D721Med (cell line): ENCODE measurements around the gene CABLES2.

Experiments used
- DNase-seq: peaks from one replicate; pipeline ENCODE4 v3.0.0; 2011; ENCODE audit warnings: low spot score; ENCODE audit not compliant: insufficient read length
- FAIRE-seq: peaks from 2 replicates; lab custom pipeline; 2011; peaks lifted over from hg19 to GRCh38; lab: Jason Lieb, UNC
- TF ChIP-seq, protein P1 (sequence below): IDR thresholded peaks from 2 replicates; pipeline ENCODE4 v1.5.1; 2012; ENCODE audit warnings: mild to moderate bottlenecking, control low read depth; ENCODE audit not compliant: insufficient read depth; ENCODE audit errors: missing control alignments

Gene CABLES2

DNA sequence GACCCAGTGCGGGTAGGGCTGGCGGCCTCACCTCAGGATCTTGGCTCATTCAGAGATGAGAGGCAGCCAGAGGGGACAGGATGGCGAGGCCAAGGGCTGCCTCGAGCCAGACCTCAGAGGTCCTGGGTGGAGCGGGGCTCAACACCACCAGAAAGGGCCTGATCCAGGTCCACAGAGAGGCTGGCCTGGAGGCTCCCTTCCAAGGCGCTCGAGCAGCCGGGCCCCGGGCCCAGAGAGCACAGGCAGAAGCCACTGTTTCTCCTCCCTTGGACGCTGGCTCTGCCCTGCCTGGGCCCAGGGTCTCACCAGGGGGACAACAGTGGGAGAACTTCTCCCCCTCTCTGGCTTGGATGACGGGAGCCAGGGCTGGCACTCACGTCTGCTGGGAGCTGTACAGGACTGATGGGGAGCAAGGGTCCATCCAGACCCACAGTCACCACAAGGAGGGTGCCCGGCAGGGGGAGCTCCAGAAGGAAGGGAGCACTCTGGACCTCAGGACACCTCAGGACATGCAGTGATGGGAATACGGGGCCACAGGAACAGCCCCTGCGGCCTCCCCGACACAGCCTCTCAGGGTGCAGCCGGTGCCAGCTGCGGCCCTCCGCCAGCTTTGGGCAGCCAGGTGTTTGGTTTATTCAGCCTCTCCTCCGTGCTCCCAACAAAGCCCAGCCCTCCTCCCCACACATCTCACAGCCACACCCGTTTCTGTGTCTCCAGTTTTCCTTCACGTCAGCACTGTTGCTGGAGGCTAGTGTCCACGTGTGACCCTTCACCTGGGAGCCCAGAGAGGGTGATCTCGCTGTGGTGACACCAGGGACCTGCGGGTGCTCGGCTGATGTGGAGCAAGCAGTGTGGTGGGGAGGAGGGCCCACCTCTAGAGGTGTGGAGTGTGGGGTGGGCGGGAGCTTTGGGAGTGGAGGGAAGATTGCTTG, 11.5 kb downstream of the CABLES2 start:
- DNase-seq (no peak), FAIRE-seq (no peak)
- TF ChIP-seq, protein P1, sequence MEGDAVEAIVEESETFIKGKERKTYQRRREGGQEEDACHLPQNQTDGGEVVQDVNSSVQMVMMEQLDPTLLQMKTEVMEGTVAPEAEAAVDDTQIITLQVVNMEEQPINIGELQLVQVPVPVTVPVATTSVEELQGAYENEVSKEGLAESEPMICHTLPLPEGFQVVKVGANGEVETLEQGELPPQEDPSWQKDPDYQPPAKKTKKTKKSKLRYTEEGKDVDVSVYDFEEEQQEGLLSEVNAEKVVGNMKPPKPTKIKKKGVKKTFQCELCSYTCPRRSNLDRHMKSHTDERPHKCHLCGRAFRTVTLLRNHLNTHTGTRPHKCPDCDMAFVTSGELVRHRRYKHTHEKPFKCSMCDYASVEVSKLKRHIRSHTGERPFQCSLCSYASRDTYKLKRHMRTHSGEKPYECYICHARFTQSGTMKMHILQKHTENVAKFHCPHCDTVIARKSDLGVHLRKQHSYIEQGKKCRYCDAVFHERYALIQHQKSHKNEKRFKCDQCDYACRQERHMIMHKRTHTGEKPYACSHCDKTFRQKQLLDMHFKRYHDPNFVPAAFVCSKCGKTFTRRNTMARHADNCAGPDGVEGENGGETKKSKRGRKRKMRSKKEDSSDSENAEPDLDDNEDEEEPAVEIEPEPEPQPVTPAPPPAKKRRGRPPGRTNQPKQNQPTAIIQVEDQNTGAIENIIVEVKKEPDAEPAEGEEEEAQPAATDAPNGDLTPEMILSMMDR: peak; percentile 23

DNA sequence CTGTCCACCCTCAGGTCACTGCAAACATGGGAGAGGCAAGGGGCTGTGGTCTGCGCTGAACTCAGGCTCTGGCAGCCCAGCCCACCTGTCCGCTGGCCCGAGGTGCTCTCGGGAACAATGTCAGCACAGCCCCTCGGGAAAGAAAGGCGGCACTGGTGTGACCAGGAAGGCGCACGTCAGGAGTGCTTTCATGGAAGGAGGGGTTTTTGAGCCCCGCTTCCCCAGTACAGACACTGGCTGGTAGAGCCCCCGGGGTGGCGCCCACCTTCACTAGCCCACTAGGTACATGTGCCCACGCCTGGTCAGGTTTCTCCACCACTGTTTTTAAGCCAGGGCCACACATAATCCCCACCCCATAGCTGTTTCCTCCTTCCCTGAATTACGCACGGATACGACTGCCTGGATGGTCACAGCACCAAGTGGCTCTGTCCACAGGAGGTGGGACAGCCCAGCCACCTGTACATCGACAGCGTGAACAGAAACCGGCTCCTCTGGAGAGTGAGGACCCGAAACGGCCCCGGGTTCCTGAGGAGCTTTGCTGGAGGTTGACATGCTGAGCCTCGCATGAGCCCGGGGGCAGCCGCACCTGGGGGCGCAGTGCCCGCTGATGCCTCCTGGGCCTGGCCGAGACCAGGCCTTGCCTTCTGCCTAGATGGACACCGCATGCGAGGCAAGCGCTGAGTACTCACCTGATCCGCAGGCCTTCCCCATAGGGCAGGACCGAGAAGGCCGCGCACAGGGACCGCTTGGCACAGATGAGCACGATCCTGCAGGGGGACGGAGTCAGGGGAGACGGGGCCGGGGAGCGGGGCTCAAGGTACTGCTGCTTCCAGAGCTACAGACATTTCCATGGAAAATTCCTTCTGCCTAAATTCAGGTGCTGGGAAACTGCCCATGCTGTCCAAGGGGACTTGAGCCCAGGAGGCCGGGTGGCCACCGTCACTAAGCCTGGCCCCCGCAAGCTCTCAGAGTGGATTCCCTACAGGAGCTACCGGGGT, 12.5 kb downstream of the CABLES2 start:
- TF ChIP-seq, protein P1: no peak
- DNase-seq: no peak
- no peak for FAIRE-seq

DNA sequence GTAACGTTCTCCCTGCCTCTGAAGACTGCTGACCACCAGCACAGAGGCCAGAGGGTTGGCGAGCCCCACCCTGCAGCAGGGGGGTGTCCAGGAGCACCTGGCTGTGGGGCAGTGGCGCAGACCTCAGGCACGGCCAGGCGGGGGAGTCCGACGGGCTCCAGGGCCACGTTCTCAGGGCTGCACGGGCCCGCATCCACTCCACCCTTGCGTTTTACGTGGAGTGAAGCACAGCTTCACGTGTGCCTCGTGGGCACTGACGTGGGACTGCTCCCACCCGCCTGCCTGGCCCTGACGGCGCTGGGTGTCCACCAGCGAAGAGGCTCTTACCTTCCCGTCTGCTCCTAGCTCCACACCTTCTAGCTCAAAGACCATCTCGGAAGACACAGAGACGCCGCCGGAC, 13.3 kb downstream of the CABLES2 start:
- TF ChIP-seq, protein P1: no peak
- no peak for FAIRE-seq

DNA sequence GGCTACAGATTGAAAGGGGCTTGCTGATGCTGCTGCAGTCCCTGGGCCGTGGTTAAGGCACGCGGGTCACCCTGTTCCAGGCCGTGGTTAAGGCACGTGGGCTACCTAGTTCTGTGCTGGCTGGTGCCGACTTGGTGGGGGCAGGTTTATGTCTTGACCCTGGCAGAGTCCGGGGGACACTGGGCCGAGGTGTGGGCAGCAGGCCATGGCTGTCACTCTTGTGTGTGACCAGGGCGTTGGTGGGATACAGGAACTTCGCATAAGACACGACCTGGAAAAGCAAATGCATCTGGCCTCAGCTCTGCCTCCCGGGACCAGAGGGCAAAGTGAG, 13.8 kb downstream of the CABLES2 start:
- FAIRE-seq (no peak), DNase-seq (no peak)
- TF ChIP-seq, protein P1: no peak

More for the DNA sequence above, 13.3 kb downstream of the CABLES2 start:
- no peak for DNase-seq

DNA sequence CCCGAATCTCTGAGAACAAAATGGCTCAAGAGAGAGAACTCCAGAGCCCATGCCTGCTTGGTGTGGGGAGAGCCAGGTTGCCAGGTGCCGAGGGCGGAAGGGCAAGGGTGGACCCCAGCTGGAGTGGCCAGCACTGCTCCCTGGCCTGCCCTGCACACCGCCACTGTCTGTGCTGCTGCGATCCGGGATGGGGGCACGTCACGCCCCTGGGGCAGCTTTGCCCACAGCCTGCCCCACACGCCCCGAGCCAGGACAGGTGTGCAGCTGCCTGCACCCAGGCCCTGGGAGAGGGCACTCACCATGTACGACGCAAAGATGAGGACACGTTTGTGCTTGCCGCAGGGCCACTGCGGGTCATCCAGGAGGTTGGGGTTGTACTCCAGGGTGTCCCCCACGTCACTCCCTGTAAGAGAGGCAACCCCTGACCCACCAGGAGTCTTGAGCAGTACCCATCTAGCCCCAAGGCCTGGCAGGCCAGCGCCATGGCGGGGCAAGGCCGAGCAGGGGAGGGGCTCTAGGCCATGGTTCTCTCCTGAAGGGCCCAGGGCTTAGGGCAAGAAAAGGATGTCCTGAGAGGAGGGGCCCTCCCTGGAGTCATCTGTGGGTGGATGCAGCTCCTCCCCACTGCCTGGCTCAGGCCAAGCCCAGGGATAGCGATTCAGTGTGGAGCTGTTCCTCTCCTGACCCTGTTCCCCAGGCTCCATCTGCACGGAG, 14.3 kb downstream of the CABLES2 start:
- TF ChIP-seq, protein P1: no peak
- DNase-seq (no peak), FAIRE-seq (no peak)

DNA sequence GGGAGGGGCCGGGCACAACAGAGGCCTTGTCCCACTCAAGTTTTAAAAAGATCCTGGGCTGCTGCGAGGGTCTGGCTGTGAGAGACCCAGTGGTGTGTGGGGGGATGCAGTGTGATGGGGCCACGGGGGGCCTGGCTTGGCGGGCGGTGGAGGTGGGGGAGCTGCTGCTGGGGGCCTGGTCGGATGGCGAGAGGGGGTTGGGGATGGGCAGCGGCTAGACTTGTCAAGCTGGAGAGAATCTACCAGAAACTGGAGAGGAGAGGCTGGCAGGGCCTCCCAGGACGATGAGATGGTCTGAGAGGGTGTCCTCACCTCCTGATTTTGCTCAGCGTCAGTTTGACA, 15.0 kb downstream of the CABLES2 start:
- DNase-seq (no peak), FAIRE-seq (no peak)

More for the DNA sequence above, 15.0 kb downstream of the CABLES2 start:
- TF ChIP-seq, protein P1: no peak
